Erythroblast (primary cell): Measurements from ENCODE around the gene OR51G1.

Source experiments
- GATA1 ChIP-seq: IDR thresholded peaks from 2 replicates; pipeline ENCODE4 v1.6.1; 2011; ENCODE audit warnings: low read depth, mild to moderate bottlenecking, control low read depth, low read length, moderate library complexity
- POLR2A ChIP-seq: IDR thresholded peaks from 2 replicates; pipeline ENCODE4 v1.6.1; 2011; ENCODE audit warnings: mild to moderate bottlenecking, low read length

DNA sequence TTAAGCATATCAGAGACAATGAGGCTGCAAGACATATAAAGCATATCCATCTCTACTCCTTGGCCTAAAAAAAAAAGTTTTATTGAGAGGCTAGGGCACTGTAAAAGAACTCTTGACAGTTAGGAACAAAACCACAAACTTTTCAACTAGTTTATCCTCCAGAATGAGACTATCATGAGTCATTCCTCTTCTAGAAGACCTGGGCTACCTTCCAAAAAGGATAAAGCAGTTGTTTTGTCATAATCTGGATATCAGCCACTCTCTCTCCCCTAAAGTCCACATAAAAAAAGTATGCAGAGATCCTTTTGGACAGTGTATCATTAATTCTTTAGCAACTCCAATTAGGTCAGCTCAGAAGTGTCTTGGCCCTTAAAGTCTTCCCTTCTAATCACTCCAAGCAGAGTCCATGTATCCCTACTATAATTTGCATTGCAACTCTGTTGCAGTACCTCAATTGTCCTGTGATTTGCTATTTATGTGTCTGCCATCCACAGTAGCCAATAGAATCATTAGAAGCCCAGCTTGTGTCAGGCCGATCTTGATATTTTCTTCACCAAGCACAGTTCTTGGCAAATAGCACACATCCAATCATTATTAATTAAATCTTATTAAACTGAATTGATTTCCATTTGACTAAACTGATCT, 32.0 kb downstream of the OR51G1 start:
- TF ChIP-seq POLR2A (no peak), GATA1 (no peak)
